GM18499 (cell line): ENCODE results near the gene CACNB1.

Experiments
- ATAC-seq: cut with Tn5 transposase; IDR thresholded peaks from one replicate; pipeline ENCODE4 v1.9.1; 2021; ENCODE audit warnings: moderate number of reproducible peaks; ENCODE audit not compliant: insufficient read depth, unreplicated experiment

The CACNB1 gene

GRCh38 chr17:39227364-39227919 lies 30.0 kb upstream of the CACNB1 start:
- no peak for ATAC-seq

DNA sequence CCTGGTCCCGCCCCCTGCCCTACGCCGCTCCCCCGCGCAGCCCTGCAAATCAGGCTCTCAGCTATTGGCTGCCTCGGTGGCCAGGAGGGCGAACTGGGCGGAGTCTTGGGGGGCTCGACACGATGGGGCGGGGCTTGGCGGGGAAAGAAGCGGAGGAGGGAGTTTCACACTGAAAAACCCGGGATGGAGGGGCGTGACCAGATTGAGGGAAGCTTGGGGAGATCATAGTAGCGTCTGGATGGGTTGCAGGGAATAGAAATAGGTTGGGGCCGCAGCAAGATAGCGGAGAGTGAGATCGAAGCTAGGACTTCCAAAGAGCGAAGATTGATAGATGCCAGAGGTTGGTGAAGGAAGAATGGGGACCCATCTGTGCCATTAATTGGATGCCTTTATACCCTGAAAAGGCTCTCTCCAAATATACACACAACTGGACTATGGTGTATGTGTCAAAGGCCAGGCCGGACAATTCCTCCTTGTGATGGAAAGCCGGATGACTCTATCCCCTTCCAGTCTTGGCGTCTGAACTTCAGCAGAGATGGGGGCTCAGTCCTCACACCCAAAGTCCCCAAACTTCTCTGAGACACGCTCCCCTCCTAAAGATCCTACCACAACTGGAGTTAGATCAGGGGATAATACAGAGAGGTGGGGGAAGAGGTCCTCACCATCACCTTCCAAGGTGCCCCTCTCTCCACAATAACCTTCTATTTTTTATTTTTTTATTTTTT lies 28.7 kb upstream of the CACNB1 start:
- ATAC-seq = no peak

DNA sequence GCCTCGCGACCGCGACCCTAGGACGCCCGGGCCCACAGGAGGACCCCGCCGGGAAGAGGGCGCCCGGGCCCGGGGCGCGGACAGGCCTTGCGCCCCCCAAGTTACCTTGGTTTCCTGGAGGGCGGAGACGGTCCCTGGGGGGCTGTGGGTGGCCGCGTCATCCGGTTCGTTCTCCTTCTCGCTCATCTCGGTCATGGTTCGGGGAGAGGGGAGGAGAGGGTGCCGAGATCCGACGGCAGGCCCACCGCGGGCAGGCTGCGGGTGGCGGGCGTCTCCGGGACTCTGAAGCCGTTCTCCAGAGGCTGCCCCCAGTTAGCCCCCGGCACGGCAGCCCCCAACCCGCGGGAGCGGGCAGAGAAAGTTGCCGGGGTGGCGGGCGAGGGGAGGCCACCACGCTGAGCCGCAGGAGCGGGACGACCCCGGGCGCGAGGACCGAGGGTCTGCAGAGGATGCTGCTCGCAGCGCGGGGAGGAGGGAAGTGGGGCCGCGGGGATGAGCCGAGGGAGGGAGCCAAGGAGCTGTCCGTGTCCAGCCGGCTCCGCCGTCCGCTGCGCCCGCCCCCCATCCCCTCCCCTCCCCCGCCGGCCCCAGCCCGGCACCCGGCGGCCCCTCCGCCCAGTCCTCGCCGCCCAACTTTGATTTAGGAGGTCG lies 28.0 kb upstream of the CACNB1 start, which contains the start of gene STAC2:
Gene STAC2 (minus strand): TSS at position 638 of the 651 bp plus-strand sequence. CDS start 443 bp downstream, at position 195.
- ATAC-seq = no peak

DNA sequence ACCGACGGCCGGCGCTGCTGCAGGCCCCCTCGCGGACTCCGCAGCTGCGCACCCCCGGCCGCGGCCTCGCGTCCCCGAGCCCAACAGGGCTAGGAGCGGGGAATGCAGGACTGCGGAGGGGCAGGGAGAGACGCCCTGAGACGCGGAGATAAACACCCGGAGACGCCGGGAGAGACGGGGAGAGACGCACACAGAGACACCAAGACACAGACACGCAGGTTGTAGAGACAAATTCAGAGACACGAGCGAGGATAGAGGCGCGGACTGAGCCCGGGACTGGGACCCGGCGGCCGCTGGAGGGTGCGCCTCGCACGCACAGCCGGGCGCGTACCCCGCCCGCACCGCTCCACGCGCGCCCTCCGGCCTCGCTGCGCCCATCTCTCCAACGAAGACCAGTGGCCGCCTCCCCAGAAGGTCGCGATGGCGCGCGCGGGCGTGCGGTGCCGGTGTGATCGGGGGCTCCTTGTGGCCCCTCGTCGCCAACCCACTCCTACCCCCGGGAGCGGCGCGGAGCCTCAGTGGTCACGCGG lies 27.4 kb upstream of the CACNB1 start:
- no peak for ATAC-seq

DNA sequence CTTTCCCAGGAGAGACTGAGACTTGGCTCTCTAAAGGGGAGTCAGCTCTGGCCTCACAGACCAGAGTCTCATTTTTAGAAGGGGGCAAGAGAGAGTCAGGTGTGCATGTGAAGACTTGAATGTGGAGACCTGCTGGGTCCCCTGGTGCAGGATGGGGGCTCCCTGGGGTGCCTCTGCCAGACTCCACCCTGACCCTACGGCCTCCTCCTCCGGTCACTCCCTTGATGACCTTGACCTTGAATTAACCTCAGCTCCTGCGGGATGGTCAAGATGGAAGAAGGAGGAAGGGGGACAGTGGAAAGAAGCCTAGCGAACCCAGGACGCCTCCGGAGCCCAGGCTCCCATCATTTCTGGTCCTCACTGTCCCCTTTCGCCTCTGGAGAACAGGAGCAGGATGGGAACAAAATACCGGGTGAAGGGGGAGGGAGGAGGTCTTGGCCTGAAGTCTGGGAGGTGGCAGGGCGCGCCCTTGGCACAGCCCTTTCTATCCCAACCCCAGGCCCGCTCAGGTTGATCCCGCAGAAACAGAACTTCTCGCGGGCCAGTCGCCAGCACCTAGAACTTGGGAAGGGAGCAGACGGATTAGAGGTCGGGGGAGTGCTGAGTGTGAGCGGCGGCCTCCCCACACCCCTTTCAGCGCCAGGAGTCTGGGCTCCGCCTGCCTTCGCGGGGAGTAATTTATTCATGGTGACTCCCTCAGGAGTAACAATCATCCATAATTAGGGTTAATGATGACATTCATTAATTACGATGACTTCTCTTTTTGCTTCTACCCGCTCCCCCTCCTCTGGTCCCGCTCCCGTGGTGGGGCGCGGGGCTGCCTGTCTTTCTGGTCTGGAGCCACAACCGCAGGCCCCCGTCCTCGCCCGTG lies 26.7 kb upstream of the CACNB1 start:
- no peak for ATAC-seq

DNA sequence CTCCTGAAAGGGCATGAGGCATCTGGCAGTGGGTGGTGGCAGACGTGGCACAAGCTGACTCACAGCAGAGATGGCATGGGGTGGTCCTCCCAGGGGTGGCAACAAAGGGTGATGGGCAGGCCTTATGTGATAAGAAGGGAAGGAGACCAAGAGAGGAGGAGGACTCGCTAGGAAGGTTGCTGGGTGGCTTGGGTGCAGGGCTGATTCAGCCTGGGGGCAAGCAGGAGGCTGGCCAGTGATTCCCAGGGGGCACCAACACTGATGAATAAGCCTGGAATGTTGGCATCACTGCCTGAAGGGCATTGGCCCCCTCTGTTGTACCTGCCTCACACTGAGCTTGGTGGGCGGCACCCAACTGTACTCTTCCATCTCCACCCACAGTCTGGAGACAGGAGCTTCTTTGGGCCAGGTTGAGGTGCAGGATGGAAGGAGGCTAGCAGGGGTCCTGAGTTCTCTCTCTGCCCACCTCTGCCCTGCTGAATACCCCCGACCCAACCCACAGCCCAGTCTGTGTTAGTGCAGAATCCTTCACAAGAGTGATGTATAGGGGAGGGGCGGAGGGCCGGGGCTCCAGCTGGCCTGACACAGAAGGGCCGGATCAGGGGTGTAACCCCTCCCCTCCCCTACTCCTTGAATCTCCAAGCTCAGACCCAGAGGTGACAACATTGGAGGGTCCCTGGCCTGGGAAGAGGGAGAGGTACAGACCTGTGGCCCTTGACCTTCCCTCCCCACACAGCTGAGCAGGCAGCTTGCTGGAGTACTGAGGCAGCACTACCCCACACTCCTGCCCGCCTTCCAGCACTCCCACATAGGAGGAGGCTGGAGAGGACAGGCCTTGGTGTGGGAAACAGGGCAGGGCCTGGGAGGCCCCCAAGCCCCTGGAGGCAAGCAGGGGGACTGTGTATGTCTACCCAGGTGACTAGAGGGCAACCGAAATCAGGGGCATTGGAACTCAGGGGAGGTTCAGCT lies 25.7 kb upstream of the CACNB1 start:
- no peak for ATAC-seq

DNA sequence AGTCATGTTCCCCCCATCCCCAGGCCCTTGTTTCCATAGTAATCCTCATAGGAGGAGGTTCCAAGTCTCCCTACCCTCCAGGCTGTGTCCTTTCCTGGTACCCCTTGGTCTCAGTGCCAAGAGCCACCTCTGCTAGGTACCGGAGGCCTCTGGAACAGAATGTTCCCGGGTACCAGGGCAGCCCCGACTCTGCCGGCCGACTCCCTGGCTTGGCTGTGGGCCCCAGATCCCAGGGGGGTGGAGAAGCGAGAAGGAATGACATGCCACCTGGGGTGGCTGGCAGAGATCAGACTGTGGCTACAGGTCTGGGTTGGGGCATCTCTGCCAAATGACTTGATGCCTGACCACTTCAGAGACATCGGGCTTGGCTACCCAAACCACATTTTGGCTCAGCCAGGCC lies 24.7 kb upstream of the CACNB1 start:
- no peak for ATAC-seq

DNA sequence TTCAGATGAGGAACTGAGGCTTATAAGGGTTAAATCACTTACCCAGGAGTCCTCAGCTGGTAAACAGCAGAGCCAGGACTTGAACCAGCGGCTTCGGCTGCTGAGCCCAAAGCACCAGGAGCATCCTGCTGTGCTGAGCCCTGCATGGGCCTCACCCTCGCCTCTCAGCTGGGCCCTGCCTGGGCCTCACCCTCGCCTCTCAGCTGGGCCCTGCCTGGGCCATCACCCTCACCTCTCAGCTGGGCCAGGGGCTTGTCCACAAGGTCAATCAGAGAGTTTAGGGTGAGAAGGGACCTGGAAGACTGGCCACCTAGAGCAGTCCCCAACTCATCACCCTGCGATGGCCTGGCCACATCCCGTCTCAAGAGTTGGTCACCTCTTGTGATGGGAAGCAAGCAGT lies 24.1 kb upstream of the CACNB1 start:
- ATAC-seq = no peak

DNA sequence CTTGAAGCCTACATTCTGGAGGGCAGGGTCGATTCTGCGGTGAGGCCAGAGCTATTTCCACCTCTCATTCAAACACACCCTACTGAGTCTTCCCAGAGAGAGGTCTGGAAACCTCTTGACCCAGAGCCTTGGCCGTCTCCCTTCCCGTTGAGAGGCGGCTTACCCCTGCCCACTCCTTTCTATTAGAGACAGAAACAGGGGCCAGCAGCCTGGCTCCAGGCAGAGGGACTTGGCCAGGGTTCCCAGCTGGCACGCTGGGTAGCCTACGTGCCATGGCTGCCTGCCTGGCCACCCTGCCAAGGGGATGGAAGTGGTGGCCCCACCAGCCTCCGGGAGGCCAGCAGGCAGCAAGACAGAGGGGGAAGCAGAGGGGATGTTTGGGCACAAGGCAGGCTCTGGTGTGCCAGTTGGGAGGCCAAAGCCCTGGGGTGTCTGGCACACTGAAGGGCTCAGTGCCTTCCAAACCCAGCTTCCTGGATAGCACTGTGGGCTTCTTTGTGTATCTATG lies 22.2 kb upstream of the CACNB1 start:
- ATAC-seq = no peak

- ATAC-seq = no peak
Observed at GRCh38 chr17:39218906-39219305, 21.4 kb upstream of the CACNB1 start.

GRCh38 chr17:39217734-39218369 lies 20.4 kb upstream of the CACNB1 start:
- no peak for ATAC-seq

DNA sequence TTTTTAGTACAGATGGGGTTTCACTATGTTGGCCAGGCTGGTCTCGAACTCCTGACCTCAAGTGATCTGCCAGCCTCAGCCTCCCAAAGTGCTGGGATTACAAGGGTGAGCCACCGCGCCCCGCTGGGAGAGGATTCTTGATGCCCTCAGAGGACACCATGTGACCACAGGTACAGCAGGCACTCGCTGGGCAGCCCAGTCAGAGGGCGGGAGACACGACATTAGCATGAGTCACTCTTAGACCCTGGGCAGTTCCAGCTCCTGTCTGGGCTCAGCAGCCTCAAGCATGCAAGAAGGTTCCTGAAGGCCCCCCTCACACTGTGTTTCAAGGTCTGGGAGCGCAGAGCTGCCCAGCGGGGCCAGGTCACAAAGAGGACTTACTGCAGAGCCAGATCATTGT lies 16.4 kb upstream of the CACNB1 start:
- no peak for ATAC-seq

- no peak for ATAC-seq
Observed at GRCh38 chr17:39212841-39213480, 15.5 kb upstream of the CACNB1 start.

DNA sequence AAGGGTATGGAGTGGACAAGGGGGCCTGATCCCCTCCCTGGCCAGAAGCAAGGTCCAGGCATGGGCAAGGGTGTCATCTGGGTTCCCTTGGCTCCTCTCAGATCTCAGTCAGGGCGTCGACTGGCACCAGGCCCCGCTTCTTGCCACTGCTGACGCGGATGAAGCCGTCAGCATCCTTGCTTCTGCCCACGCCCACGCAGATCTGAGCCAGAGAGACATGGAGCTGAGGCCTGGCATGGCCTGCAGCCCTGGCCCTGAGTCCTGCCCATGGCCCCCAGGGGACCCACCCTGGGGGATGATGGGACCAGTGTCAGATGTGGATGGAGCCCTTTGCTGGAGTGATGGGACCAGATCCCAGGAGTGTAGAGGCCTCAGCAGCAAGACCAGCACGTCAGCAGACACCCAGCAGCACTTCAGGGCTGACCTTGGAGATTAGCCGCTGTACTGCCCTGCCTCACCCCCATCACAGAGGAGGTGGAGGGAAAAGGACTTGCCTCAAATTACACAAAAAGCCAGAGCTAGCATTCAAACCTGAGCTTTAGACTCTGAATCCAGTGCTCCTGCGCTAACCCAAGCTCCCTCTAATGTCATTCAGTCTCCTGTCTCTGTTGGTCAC lies 14.8 kb upstream of the CACNB1 start:
- ATAC-seq = no peak

DNA sequence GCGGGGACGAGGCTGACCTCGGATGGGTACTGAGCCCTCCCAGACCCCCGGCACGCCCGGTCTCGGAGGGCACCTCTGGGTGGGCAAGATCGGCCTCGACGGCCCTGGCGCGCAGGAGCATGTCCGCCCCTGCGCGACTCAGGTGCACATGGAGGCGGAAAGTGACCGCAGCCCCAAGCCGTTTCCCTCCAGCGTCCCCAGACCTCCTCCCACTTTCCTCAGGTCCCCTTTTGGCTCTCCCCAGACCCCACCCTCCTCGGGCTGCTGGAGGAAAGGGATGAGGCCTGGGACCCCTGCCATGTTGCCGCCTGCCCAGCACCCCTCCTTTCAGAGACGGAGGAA lies 12.6 kb upstream of the CACNB1 start:
- ATAC-seq = no peak

DNA sequence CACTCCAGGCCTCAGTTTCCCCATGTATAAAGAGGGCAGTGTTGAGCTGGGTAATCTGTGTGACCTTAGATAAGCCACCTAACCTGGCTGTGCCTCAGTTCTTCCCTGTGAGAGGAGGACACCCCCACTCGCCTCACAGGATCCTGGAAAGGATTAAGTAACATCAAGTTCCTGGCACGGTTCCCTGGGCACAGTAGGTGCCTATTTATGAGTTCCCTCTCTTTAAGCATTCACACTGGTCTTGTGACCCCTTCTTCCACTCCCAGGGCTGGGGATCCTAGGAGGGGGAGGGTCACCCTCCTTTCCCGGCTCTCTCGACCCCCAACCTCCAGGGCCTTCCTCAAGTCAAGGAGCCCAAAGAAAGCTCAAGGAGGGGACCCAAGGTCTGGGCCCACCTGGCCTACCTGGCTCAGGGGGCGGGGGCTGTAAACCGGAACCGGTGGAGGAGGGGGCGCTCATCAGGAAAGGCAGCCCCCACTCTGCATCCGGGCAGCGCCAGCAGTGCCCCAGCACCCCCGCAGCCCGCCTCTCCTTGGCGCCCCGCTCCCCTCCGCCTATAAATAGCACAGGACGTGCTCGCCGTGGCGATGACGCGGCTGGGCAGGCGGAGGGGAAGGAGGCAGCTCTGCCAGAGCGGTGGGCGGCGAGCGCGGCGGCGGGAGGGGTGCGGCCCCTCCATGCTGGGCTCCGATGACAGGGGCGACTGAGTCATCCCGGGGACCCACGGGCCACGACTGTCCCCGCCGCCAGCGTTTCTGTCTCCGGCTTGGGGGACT lies 12.0 kb upstream of the CACNB1 start:
- ATAC-seq = no peak

- ATAC-seq = no peak
Observed at GRCh38 chr17:39208893-39209292, 11.4 kb upstream of the CACNB1 start.
